B cell (primary cell): ENCODE measurements around the gene TBC1D22A.
"Not testable (repeated sequence)": the region's sequence is repeated elsewhere in the genome, so short reads cannot be mapped to it uniquely, and the experiment has no call there.

ENCODE experiments used
- EZH2 ChIP-seq: IDR thresholded peaks from 2 replicates; pipeline ENCODE4 v1.6.1; 2012; ENCODE audit warnings: borderline replicate concordance, low read depth, mild to moderate bottlenecking, moderate library complexity, low read length; ENCODE audit not compliant: insufficient read depth, poor library complexity, severe bottlenecking
- TF ChIP-seq, protein P1 (sequence below): fragments of 200-600 bp; IDR thresholded peaks from one replicate; pipeline ENCODE4 v1.8.0; 2022; ENCODE audit warnings: antibody characterized with exemption, mild to moderate bottlenecking

DNA sequence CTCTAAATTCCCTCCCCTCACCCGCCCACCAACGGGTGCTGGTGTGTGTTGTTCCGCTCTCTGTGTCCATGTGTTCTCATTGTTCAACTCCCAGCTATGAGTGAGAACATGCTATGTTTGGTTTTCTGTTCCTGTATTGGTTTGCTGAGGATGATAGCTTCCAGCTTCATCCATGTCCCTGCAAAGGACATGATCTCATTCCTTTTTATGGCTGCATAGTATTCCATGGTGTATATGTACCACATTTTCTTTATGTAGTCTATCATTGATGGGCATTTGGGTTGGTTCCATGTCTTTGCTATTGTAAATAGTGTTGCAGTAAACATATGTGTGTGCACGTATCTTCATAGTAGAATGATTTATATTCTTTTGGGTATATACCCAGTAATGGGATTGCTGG is 54.9 kb downstream of the TBC1D22A start:
- TF ChIP-seq EZH2: not testable (repeated sequence)
- TF ChIP-seq, protein P1, sequence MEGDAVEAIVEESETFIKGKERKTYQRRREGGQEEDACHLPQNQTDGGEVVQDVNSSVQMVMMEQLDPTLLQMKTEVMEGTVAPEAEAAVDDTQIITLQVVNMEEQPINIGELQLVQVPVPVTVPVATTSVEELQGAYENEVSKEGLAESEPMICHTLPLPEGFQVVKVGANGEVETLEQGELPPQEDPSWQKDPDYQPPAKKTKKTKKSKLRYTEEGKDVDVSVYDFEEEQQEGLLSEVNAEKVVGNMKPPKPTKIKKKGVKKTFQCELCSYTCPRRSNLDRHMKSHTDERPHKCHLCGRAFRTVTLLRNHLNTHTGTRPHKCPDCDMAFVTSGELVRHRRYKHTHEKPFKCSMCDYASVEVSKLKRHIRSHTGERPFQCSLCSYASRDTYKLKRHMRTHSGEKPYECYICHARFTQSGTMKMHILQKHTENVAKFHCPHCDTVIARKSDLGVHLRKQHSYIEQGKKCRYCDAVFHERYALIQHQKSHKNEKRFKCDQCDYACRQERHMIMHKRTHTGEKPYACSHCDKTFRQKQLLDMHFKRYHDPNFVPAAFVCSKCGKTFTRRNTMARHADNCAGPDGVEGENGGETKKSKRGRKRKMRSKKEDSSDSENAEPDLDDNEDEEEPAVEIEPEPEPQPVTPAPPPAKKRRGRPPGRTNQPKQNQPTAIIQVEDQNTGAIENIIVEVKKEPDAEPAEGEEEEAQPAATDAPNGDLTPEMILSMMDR: not testable (repeated sequence)
